ENCODE measurements around the gene MRPL54.

MRPL54 gene

GRCh38 chr19:3770136-3770999 lies 7.9 kb downstream of the MRPL54 start:
- H3K4me3 ChIP-seq (ENCODE audit: low read depth, low read length), result no peak overlapping the region
- no peak for TF ChIP-seq CTCF (IDR thresholded peaks at IDR 0.05; ENCODE audit: borderline replicate concordance, insufficient read depth, low read depth, low read length)

GRCh38 chr19:3771000-3771905 lies 8.8 kb downstream of the MRPL54 start:
- no peak overlapping the region for H3K4me3 ChIP-seq (ENCODE audit: low read depth, low read length)
- no peak for TF ChIP-seq CTCF (IDR thresholded peaks at IDR 0.05; ENCODE audit: borderline replicate concordance, insufficient read depth, low read depth, low read length)

GRCh38 chr19:3771906-3772455 lies 9.5 kb downstream of the MRPL54 start, which contains the start of gene RAX2:
Gene RAX2 (minus strand): TSS chr19:3772228. CDS start chr19:3771742, 486 bp downstream.
- TF ChIP-seq CTCF (IDR thresholded peaks at IDR 0.05; ENCODE audit: borderline replicate concordance, insufficient read depth, low read depth, low read length), result no peak
- no peak within 1 kb of the TSS for H3K4me3 ChIP-seq (ENCODE audit: low read depth, low read length)

GRCh38 chr19:3773814-3774515 lies 11.5 kb downstream of the MRPL54 start:
- no peak overlapping the region for H3K4me3 ChIP-seq (ENCODE audit: low read depth, low read length)
- TF ChIP-seq CTCF (IDR thresholded peaks at IDR 0.05; ENCODE audit: borderline replicate concordance, insufficient read depth, low read depth, low read length), result no peak

DNA sequence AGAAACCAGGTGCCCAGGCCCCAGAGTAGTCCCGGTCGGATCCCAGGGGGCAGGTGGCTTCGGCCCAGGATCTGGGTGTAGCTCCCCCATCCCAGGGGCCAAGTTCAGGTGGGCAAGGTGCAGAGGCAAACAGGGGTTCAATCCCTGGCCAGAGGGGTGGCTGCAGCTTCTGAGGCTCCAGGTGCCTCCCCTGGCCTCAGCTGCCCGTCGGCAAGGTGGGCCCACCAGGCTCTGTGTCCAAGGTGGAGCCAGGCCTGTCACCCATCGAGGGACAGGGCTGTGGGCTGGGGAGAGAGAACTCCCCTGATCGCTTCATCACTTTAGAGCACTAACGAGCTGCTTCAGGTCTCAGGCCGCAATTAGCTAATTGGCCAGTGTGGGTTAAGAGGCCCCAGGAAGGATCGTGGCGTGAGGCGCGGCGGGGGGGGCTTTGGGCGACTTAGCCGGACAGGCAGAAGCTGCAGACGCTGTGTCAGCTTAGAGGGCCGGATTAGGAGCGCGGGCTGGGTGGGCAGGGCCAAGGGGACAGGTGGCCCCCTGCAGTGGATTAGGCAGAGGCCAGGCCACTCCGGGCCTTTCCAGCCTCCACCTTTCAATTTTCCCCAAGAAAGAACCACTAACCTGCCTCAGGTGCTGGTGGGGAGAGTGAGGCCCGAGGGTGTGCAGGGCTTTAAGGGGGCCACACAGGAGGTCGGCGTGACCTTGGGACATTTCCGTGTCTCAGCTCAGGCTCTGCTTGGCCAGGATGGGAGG lies 12.3 kb downstream of the MRPL54 start:
- no peak overlapping the region for H3K4me3 ChIP-seq (ENCODE audit: low read depth, low read length)
- TF ChIP-seq CTCF (IDR thresholded peaks at IDR 0.05; ENCODE audit: borderline replicate concordance, insufficient read depth, low read depth, low read length), result no peak

DNA sequence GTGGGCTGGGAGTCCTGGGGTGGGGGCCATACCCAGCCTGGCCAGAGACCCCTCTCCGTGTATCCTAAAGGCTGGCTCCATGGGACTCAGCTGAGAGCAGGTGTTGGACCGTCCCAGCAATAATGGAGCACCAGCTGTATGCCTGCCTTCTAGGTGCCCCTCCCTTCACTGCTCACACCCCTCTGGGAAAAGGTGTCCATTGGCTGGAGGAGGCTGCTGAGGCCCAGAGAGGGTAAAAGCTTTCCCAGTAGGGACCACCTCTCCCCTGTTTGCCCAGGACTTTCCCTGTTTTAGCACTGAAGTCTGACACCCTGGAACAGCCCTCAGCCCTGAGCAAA lies 12.9 kb downstream of the MRPL54 start:
- no peak for TF ChIP-seq CTCF (IDR thresholded peaks at IDR 0.05; ENCODE audit: borderline replicate concordance, insufficient read depth, low read depth, low read length)
- no peak overlapping the region for H3K4me3 ChIP-seq (ENCODE audit: low read depth, low read length)
